PC-3 (cell line): ENCODE results near the gene TLR1.

Experiments used
- EZH2 ChIP-seq: fragments of 300-600 bp; sonication (generic); IDR thresholded peaks from one replicate; pipeline ENCODE4 v1.6.1; 2017; ENCODE audit warnings: antibody characterized with exemption, mild to moderate bottlenecking, low read length; ENCODE audit not compliant: unreplicated experiment
- EZH2phosphoT487 ChIP-seq: fragments of 300-600 bp; sonication (generic); IDR thresholded peaks from 2 replicates; pipeline ENCODE4 v1.6.1; 2018; ENCODE audit warnings: mild to moderate bottlenecking, antibody characterized with exemption, low read length, borderline replicate concordance
- TF ChIP-seq, protein P1 (sequence below): fragments of 300-600 bp; sonication (generic); conservative IDR thresholded peaks from 2 replicates; pipeline ENCODE4 v1.5.1; 2017; ENCODE audit warnings: antibody characterized with exemption, low read depth, mild to moderate bottlenecking, low read length

DNA sequence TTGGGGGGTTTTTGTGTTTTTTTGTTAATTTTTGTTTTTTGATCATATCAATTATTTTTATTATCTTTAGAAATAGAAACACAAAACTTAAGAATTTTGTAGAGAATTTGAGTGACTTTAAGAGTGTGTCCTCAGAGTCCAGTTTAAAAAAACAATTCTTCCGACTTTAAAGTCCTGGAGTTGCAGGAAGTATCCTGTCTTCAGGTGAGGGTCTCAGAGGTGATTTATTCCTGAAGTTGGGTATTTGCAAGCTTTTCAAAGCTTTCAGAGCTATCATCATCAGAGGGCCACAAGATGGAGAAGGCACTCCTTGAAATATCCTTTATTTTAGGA, 44.8 kb downstream of the TLR1 start:
- TF ChIP-seq, protein P1, sequence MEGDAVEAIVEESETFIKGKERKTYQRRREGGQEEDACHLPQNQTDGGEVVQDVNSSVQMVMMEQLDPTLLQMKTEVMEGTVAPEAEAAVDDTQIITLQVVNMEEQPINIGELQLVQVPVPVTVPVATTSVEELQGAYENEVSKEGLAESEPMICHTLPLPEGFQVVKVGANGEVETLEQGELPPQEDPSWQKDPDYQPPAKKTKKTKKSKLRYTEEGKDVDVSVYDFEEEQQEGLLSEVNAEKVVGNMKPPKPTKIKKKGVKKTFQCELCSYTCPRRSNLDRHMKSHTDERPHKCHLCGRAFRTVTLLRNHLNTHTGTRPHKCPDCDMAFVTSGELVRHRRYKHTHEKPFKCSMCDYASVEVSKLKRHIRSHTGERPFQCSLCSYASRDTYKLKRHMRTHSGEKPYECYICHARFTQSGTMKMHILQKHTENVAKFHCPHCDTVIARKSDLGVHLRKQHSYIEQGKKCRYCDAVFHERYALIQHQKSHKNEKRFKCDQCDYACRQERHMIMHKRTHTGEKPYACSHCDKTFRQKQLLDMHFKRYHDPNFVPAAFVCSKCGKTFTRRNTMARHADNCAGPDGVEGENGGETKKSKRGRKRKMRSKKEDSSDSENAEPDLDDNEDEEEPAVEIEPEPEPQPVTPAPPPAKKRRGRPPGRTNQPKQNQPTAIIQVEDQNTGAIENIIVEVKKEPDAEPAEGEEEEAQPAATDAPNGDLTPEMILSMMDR = peak; percentile 26; the same call in 1 of the 2 replicates
- TF ChIP-seq EZH2phosphoT487 = no peak
- TF ChIP-seq EZH2 = no peak
